Stimulated activated CD8-positive, alpha-beta memory T cell treated with anti-CD3 and anti-CD28 coated beads, Interleukin-7, amount 100 ng/mL, for 24 hours (primary cell): ENCODE results near the gene NR2F1.

Source experiments
- DNase-seq: peaks from one replicate; pipeline ENCODE4 v3.0.0-alpha.2; 2020; ENCODE audit warnings: low read depth

NR2F1 gene

GRCh38 chr5:93591323-93591945, 8.4 kb downstream of the NR2F1 start:
- no peak for DNase-seq

GRCh38 chr5:93592883-93593282, 9.9 kb downstream of the NR2F1 start:
- no peak for DNase-seq

GRCh38 chr5:93593476-93594131, 10.6 kb downstream of the NR2F1 start:
- DNase-seq = no peak

GRCh38 chr5:93594591-93595419, 11.8 kb downstream of the NR2F1 start:
- DNase-seq = no peak

GRCh38 chr5:93595420-93596147, 12.6 kb downstream of the NR2F1 start:
- DNase-seq = no peak

GRCh38 chr5:93596310-93596675, 13.3 kb downstream of the NR2F1 start:
- no peak for DNase-seq

- no peak for DNase-seq
Measured at GRCh38 chr5:93596676-93597490, 13.9 kb downstream of the NR2F1 start.

GRCh38 chr5:93598091-93599000, 15.3 kb downstream of the NR2F1 start:
- no peak for DNase-seq

GRCh38 chr5:93599001-93599379, 16.0 kb downstream of the NR2F1 start:
- no peak for DNase-seq

- no peak for DNase-seq
Measured at GRCh38 chr5:93599399-93600120, 16.5 kb downstream of the NR2F1 start.

- no peak for DNase-seq
Measured at GRCh38 chr5:93600409-93601070, 17.5 kb downstream of the NR2F1 start.

- no peak for DNase-seq
Measured at GRCh38 chr5:93601071-93601801, 18.2 kb downstream of the NR2F1 start.

GRCh38 chr5:93601802-93602155, 18.8 kb downstream of the NR2F1 start:
- DNase-seq = no peak

GRCh38 chr5:93602241-93603077, 19.4 kb downstream of the NR2F1 start:
- no peak for DNase-seq

GRCh38 chr5:93603078-93603792, 20.2 kb downstream of the NR2F1 start:
- DNase-seq = no peak

- no peak for DNase-seq
Measured at GRCh38 chr5:93603793-93604643, 21.0 kb downstream of the NR2F1 start.
